B cell (primary cell): ENCODE measurements around the gene SERPINA4. TPM values are rescaled to one million over a fixed set of nuclear protein-coding genes. Genes with fewer than 3 reads are reported as not detected.

ENCODE experiments used
- ATAC-seq: fragments of 200-7000 bp; cut with Tn5 transposase; one replicate; pipeline ENCODE4 v1.10.0; 2021; ENCODE audit warnings: low read depth, mild to moderate bottlenecking, moderate number of reproducible peaks, moderate library complexity
- CTCF ChIA-PET: fragments of 350-600 bp; sonication (Branson Sonifier 250); formaldehyde crosslinking; loops from one replicate; lab custom pipeline; 2021; ENCODE audit warnings: antibody characterized with exemption, inconsistent platforms; lab: Charles Lee
- POLR2A ChIA-PET: fragments of 350-600 bp; sonication (Branson Sonifier 250); formaldehyde crosslinking; loops from one replicate; lab custom pipeline; 2021; ENCODE audit warnings: antibody characterized with exemption; lab: Charles Lee
- DNase-seq: peaks from one replicate; pipeline ENCODE4 v3.0.0; 2013
- H2AFZ ChIP-seq: 2 replicates; pipeline ENCODE4 v1.6.1; 2012; ENCODE audit warnings: mild to moderate bottlenecking, low read depth, low read length; ENCODE audit not compliant: insufficient read depth, poor library complexity, severe bottlenecking
- H3K27ac ChIP-seq, 2 donors: 1 replicate in 1 of 2; 2 replicates in 1 of 2; pipeline ENCODE4 v1.5.1; 2012 to 2013; ENCODE audit warnings: low read length in 2 of 2, mild to moderate bottlenecking in 2 of 2, moderate library complexity in 1 of 2
- H3K27me3 ChIP-seq, 4 experiments: fragments of 200-600 bp in 1 of 4; sonication (generic) in 1 of 4; replicated peaks in 1 of 4; 1 replicate in 2 of 4; 2 replicates in 2 of 4; pipeline versions ENCODE4 v1.6.1 to v1.7.0; 2013 to 2016; ENCODE audit warnings: low read length in 3 of 4, mild to moderate bottlenecking in 2 of 4, mixed read lengths in 1 of 4, moderate library complexity in 1 of 4; ENCODE audit not compliant: insufficient read depth in 4 of 4, control insufficient read depth in 3 of 4; ENCODE audit errors: control extremely low read depth in 1 of 4
- H3K36me3 ChIP-seq, 2 experiments: replicated peaks in 1 of 2; 1 replicate in 1 of 2; 2 replicates in 1 of 2; pipeline versions ENCODE4 v1.6.1 to v1.7.1; 2013; ENCODE audit warnings: low read length in 1 of 2; ENCODE audit not compliant: insufficient read depth in 2 of 2, control insufficient read depth in 1 of 2; ENCODE audit errors: control extremely low read depth in 1 of 2, extremely low read depth in 1 of 2
- H3K4me1 ChIP-seq, 2 donors: fragments of 200-600 bp in 1 of 2; sonication (generic) in 1 of 2; 1 replicate in 1 of 2; 2 replicates in 1 of 2; pipeline versions ENCODE4 v1.5.1 to v1.6.1; 2013 to 2017; ENCODE audit warnings: low read length in 2 of 2; ENCODE audit not compliant: control insufficient read depth in 2 of 2, insufficient read depth in 2 of 2
- H3K4me2 ChIP-seq: replicated peaks from 2 replicates; pipeline ENCODE3; 2012; ENCODE audit warnings: mild to moderate bottlenecking, low read depth, low read length; ENCODE audit not compliant: poor library complexity, severe bottlenecking
- H3K4me3 ChIP-seq, 5 experiments: fragments of 200-600 bp in 1 of 5; sonication (generic) in 1 of 5; 1 replicate in 3 of 5; 2 replicates in 2 of 5; pipeline versions ENCODE4 v1.5.1 to v1.7.0; 2011 to 2016; ENCODE audit warnings: low read length in 4 of 5, mild to moderate bottlenecking in 4 of 5, low read depth in 2 of 5, control low read depth in 1 of 5, moderate library complexity in 1 of 5; ENCODE audit not compliant: insufficient read depth in 1 of 5; ENCODE audit errors: control extremely low read depth in 1 of 5, extremely low read depth in 1 of 5
- H3K79me2 ChIP-seq: fragments of 200-600 bp; sonication (generic); one replicate; pipeline ENCODE4 v1.6.0; 2016; ENCODE audit warnings: low read length; ENCODE audit not compliant: control insufficient read depth, insufficient read depth
- H3K9ac ChIP-seq: fragments of 200-600 bp; sonication (generic); 2 replicates; pipeline ENCODE4 v1.6.1; 2017; ENCODE audit warnings: mild to moderate bottlenecking, low read length, moderate library complexity
- H3K9me3 ChIP-seq, 3 donors: one replicate each; pipeline versions ENCODE4 v1.6.1 to v1.7.1; 2013; ENCODE audit warnings: low read length in 2 of 3; ENCODE audit not compliant: control insufficient read depth in 2 of 3, insufficient read depth in 1 of 3; ENCODE audit errors: control extremely low read depth in 1 of 3
- H4K20me1 ChIP-seq: 2 replicates; pipeline ENCODE4 v1.6.0; 2012; ENCODE audit warnings: mild to moderate bottlenecking, low read length; ENCODE audit not compliant: insufficient read depth, control insufficient read depth, poor library complexity, severe bottlenecking
- H3K27ac Mint-ChIP-seq: one replicate; pipeline ENCODE4 v1.8.0; 2021; ENCODE audit warnings: mixed read lengths
- H3K27me3 Mint-ChIP-seq: one replicate; pipeline ENCODE4 v1.8.0; 2021; ENCODE audit warnings: mixed read lengths
- H3K4me1 Mint-ChIP-seq: one replicate; pipeline ENCODE4 v1.8.0; 2021; ENCODE audit warnings: mixed read lengths
- H3K4me3 Mint-ChIP-seq: one replicate; pipeline ENCODE4 v1.8.0; 2021; ENCODE audit warnings: mixed read lengths
- H3K9me3 Mint-ChIP-seq: one replicate; pipeline ENCODE4 v1.8.0; 2022; ENCODE audit warnings: mixed read lengths; ENCODE audit not compliant: insufficient read depth
- EZH2 ChIP-seq: IDR thresholded peaks from 2 replicates; pipeline ENCODE4 v1.6.1; 2012; ENCODE audit warnings: borderline replicate concordance, low read depth, mild to moderate bottlenecking, moderate library complexity, low read length; ENCODE audit not compliant: insufficient read depth, poor library complexity, severe bottlenecking
- WGBS: methylation state at CpG from one replicate; pipeline ENCODE4 v1.1.5; 2013; ENCODE audit warnings: missing lambda C conversion rate; ENCODE audit not compliant: insufficient coverage; 5-methylcytosine and 5-hydroxymethylcytosine counted together
- intact Hi-C: fragments of 100-400 bp; cut with micrococcal nuclease; formaldehyde crosslinking; loops from one replicate; pipeline ENCODE4 v1.10.0; 2022
- polyA plus RNA-seq: library from polyadenylated mRNA; depleted of rRNA; stranded (reverse); fragments of >200 nt; gene quantifications from 2 replicates; pipeline ENCODE4 v1.2.3, GENCODE V29; 2012
- total RNA-seq, 2 donors: library from RNA; stranded (reverse); fragments of 120-200 nt in 1 of 2; gene quantifications; 1 replicate in 1 of 2; 2 replicates in 1 of 2; pipeline versions ENCODE4 v1.2.3 to v1.2.4, GENCODE V29; 2013 to 2022
- TF ChIP-seq, protein P1 (sequence below): fragments of 200-600 bp; IDR thresholded peaks from one replicate; pipeline ENCODE4 v1.8.0; 2022; ENCODE audit warnings: antibody characterized with exemption, mild to moderate bottlenecking

Gene SERPINA4
- total and polyA plus RNA-seq, 2 donors (not counting 1 experiment from before 2014, with no cell fraction given), result not detected

DNA sequence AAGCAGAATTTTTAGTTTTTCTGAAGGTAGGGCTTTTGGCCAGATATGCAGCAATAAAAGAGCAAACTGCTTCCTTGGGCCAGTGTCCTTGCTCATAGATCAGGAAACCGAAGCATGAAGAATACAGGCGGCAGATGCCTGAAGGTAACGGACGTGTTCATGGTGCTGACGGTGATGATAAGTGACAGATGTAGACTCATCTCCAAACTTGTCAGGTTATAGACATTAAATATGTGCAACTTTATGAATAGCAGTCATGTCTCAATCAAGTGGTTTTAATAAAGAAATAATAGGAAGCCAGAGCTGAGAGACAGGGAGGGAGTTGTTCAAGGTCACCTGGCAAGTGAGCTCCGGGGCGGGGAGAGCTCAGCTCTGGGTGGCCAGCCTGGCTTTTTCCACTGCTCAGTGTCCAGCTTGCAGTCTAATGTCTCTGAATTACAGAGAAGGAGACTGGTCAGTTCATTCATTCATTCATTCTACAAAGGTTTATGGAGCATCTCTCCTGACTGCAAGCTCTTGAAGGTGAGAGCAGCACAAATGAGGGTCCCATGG is 21.0 kb downstream of the SERPINA4 start:
- H3K27ac Mint-ChIP-seq, result no peak overlapping the region

DNA sequence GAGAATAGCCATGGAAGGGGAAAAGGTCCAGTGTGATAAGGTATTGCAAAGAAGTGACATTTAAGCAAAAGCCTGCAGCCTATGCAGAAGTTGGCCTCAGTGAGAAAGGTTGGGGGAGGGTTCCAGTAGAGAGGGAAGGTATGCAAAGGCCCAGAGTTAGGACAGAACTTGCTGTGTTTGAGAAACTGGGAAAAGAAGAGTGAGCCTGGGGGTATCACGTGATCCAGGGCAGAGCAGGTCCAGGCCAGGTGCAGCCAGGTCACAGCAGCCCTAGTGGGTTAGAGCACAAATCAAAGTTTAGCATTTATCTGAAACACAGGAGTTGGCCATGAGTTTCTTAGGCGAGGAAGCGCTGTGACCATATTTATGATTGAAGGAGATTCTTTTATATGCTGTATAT is 21.6 kb downstream of the SERPINA4 start:
- DNase-seq (no peak), ATAC-seq (no peak)
- no peak overlapping the region for H2AFZ ChIP-seq
- H3K36me3 ChIP-seq, result no peaks in the 10 kb centered on the region
- no peak for TF ChIP-seq EZH2
- TF ChIP-seq, protein P1, sequence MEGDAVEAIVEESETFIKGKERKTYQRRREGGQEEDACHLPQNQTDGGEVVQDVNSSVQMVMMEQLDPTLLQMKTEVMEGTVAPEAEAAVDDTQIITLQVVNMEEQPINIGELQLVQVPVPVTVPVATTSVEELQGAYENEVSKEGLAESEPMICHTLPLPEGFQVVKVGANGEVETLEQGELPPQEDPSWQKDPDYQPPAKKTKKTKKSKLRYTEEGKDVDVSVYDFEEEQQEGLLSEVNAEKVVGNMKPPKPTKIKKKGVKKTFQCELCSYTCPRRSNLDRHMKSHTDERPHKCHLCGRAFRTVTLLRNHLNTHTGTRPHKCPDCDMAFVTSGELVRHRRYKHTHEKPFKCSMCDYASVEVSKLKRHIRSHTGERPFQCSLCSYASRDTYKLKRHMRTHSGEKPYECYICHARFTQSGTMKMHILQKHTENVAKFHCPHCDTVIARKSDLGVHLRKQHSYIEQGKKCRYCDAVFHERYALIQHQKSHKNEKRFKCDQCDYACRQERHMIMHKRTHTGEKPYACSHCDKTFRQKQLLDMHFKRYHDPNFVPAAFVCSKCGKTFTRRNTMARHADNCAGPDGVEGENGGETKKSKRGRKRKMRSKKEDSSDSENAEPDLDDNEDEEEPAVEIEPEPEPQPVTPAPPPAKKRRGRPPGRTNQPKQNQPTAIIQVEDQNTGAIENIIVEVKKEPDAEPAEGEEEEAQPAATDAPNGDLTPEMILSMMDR, result no peak
- H3K27me3 ChIP-seq, result no peaks in the 10 kb centered on the region
- WGBS, result 87% methylated on average over 3 of the region's 3 CpGs
- H3K27ac Mint-ChIP-seq, result no peak overlapping the region
- H4K20me1 ChIP-seq, result no peaks in the 10 kb centered on the region
- H3K9me3 Mint-ChIP-seq, result no peaks in the 10 kb centered on the region
- H3K27me3 Mint-ChIP-seq, result peaks cover 3% of the 10 kb centered on the region
- ChIA-PET CTCF (no interaction called here), POLR2A (no interaction called here)
- no peaks in the 10 kb centered on the region for H3K4me1 Mint-ChIP-seq
- intact Hi-C loops, result no loop called here
- H3K27ac ChIP-seq, result no peak overlapping the region
- H3K4me2 ChIP-seq, result no peak overlapping the region
- no peak overlapping the region for H3K9ac ChIP-seq
- peaks cover 0 to 4% (median 0%) of the 10 kb centered on the region in 3 donors for H3K9me3 ChIP-seq
- H3K4me3 ChIP-seq, result no peak overlapping the region
- no peak overlapping the region for H3K4me3 Mint-ChIP-seq
- H3K79me2 ChIP-seq, result no peaks in the 10 kb centered on the region
- H3K4me1 ChIP-seq, result no peaks in the 10 kb centered on the region

More for the DNA sequence above, 21.0 kb downstream of the SERPINA4 start:
- intact Hi-C loops, result no loop called here
- ChIA-PET CTCF (no interaction called here), POLR2A (no interaction called here)
- H3K9me3 ChIP-seq, result peaks cover 0 to 4% (median 0%) of the 10 kb centered on the region in 3 donors
- Mint-ChIP-seq H3K9me3 (no peaks in the 10 kb centered on the region), H3K4me1 (no peaks in the 10 kb centered on the region), H3K4me3 (no peak overlapping the region), H3K27me3 (peaks cover 3% of the 10 kb centered on the region)
- no peak overlapping the region for H2AFZ ChIP-seq
- H3K27ac ChIP-seq, result no peak overlapping the region
- H3K27me3 ChIP-seq, result no peaks in the 10 kb centered on the region
- H3K9ac ChIP-seq, result no peak overlapping the region
- DNase-seq (no peak), ATAC-seq (no peak)
- H3K4me3 ChIP-seq, result no peak overlapping the region
- WGBS, result 96% methylated on average over 6 of the region's 7 CpGs
- no peaks in the 10 kb centered on the region for H4K20me1 ChIP-seq
- TF ChIP-seq EZH2, result no peak
- TF ChIP-seq, protein P1, result no peak
- H3K4me1 ChIP-seq, result no peaks in the 10 kb centered on the region
- no peak overlapping the region for H3K4me2 ChIP-seq
- H3K79me2 ChIP-seq, result no peaks in the 10 kb centered on the region
- H3K36me3 ChIP-seq, result no peaks in the 10 kb centered on the region
